HUDEP-2 (cell line): ENCODE measurements around the gene FAR2.
"Not testable (repeated sequence)": the region's sequence is repeated elsewhere in the genome, so short reads cannot be mapped to it uniquely, and the experiment has no call there.

Experiments
- DNase-seq, 76 experiments: peaks; one replicate each; lab custom pipeline; 2025; ENCODE audit not compliant: unreplicated experiment in 76 of 76; lab: John Stamatoyannopoulos, UW

The FAR2 gene

DNA sequence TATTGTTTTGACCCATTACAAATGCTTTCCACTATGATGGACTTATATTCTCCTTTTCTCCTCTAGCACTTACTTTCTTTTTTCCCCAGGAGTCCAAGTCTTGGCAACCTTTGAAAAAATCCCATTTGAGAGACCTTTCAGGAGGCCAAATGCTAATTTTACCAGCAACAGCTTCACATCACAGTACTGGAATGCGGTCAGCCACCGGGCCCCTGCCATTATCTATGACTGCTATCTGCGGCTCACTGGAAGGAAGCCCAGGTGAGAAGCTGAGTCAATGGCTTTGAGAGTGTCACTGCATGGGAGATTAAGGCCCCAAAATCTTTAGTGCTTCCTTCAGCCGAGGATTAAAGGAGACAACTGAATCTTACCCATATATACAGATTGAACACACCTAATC is 167.7 kb downstream of the FAR2 start:
- DNase-seq = peak in 5 of 76 experiments; percentile 0 to 5 (median 2)

- DNase-seq = peak in 50 of 76 experiments; percentile 1 to 71 (median 38)
These were observed 168.7 kb downstream of the FAR2 start for GRCh38 chr12:29317556-29318363.

DNA sequence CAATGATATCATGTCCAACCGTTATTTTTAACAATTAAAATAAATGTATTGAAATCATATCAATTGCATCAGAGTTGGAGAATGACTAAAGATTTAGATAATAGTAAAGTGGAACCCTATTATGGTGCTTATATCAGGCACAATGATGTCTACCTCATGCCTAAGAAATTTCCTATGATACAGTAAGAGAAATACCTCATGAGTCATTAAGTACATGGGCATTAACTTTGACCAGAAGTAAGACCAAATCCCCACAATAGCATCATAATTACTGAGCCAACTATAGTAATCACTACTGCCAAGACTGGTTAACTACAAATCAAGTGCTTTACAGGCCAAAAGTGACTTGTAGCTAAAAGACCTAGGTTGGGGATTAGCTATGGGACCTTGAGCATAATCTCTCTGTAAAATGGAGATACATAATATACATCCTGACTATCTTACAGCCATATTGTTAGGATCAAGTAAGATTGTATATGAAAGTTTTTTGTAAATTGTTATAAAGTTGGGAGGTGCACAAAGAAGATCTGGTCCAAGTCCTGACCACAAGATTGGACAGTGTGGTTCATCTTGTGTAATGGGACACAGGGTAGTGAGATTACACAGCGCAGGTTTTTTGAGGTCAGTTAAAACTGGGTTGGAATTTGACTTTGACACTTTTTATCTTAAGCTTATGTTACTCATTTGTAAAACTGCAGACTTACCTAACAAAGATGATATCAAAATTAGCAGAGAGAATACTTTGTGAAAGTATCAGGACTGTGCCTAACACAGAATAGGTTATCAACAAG is 171.4 kb downstream of the FAR2 start:
- no peak for DNase-seq

DNA sequence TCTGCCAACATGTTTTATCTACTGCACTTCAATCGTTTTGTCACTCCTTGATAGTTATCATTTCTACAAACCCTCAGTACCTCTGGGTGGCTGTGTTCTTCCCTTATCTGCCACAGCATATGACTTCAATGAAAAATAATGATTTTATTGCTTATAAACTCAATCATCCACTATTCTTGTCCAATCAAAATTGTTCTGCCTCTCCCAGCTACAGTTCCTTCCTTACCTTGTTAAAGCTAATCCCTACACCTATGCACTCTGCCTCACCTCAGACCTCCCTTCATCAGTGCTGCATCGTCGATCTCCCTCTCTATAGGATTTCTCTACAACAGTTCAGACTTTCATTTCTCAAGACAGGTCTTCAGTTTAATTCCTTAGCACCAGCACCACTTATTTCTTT is 173.1 kb downstream of the FAR2 start:
- DNase-seq = no peak

GRCh38 chr12:29329411-29329810 is 180.3 kb downstream of the FAR2 start:
- no peak for DNase-seq

DNA sequence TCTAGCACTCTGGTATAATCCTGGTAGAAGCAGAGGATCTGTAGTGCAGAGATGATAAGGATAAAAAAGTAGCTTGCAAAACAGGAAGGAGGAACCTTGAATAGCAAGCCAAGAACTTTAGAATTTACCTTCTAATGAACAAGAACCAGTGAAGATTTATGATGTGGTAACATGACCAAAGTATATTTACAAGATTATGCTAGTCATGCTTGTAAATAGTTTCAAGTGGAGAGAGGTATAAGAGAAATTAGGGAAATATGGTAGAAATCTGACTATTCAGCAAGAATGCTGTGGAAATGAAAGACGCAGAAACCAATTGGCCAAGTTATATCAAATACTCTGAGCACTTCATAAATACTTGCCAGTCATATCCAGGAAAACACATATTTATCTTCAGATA is 184.1 kb downstream of the FAR2 start:
- DNase-seq = no peak

DNA sequence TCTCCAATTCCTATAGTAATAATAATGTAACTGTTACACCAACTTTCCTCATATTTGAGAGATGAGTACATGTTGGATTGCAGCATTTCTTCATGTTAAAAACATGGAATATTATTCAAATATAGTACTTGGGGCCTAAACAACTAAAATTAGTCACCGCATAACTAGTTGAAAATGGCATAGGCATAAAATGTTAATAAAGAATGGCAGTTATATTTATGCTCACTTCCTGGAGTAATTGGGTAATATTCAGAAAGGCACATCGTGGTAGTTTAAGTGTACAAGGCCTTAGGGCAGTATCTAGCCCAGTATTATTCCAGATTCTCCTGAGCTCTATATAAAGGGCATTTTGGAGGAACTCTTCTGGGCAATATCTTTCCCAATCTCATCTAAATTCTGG is 185.9 kb downstream of the FAR2 start:
- DNase-seq = no peak

GRCh38 chr12:29337325-29337724 is 188.2 kb downstream of the FAR2 start:
- no peak for DNase-seq

- DNase-seq = no peak
These were observed 194.1 kb downstream of the FAR2 start for GRCh38 chr12:29343022-29343799.

GRCh38 chr12:29346769-29347421 is 197.8 kb downstream of the FAR2 start:
- DNase-seq = no peak

GRCh38 chr12:29350080-29350479 is 201.0 kb downstream of the FAR2 start:
- DNase-seq = peak in 2 of 76 experiments; percentile 1 to 10

DNA sequence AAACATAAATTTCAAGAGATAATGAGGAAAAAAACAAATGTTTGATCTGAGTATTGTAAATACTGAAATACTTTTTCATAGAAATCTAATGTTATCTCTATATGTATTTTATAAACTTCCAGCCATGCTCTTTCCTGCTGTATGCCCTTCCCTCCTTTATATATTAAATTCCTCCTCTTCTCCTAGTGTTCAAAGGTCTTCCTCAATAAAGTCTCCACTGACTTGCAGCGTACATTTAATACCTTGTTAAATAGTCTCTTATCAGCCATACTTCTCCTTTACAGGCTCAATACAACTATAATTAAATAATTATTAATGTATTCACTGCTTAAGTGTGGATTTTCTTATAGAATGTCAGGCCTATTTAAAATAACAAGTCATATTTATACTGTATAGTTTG is 205.9 kb downstream of the FAR2 start:
- DNase-seq = no peak

GRCh38 chr12:29365091-29365490 is 216.0 kb downstream of the FAR2 start:
- no peak for DNase-seq

- DNase-seq = no peak
These were observed 224.9 kb downstream of the FAR2 start for GRCh38 chr12:29374012-29374411.

DNA sequence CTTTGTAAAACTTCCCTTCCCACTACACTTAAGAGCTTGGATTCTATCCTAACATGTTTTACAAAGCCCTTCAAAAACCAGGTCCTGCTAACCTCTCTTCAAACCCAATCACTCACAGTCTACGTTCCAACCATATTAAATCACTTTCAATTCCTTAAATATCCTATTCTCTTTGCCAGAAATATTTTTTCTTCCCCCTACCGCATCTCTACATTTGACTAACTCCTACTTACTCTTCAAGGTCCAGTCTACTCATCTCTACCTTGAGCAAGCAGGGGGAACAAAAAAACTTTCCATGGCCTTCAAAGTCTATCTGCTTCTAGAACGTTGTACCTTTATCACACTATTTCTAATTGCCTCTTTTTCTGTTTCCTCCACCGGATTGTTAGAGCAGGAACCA is 225.8 kb downstream of the FAR2 start:
- DNase-seq = no peak

DNA sequence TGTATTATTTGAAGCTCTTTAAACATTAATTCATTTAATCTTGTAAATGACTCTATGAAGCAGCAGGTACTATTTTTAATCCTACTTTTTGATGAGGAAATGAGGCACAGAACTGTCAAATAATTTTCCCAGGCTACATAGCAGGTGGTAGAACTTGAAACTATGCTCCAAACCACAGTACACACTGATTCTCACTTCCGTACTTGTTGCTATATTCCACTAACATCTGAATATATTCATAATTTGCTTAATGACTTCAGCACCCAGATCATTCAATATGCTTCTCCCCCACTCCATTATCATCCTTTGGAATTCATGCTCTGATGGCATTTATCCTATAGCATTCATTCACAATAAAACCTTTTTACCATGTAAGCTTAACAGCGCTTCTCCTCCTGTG is 227.0 kb downstream of the FAR2 start:
- no peak for DNase-seq

- DNase-seq = peak; percentile 10 to 98 (median 85)
These were observed 231.8 kb downstream of the FAR2 start, which contains the start of gene ERGIC2 for GRCh38 chr12:29380536-29381523. Gene ERGIC2, minus strand, starts transcription at chr12:29381172. Its CDS starts 9,539 bp downstream, at chr12:29371633.

GRCh38 chr12:29382251-29382650 is 233.2 kb downstream of the FAR2 start:
- no peak for DNase-seq

DNA sequence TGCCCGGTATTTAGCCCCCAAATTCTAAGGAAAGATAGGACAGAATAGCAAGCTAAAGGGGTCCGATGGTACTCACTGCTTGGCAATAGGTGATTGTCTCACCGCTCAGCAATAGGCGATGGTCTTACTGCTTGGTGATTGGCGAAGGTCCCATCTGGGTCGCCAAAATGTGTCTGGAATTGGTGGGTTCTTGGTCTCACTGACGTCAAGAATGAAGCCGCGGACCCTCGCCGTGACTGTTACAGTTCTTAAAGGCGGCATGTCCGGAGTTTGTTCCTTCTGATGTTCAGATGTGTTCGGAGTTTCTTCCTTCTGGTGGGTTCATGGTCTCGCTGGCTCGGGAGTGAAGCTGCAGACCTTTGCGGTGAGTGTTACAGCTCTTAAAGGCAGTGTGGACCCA is 236.1 kb downstream of the FAR2 start:
- not testable (repeated sequence) for DNase-seq
